H1 (cell line): ENCODE results near the gene CWC27. TPM values are rescaled to one million over a fixed set of nuclear protein-coding genes. Genes with fewer than 3 reads are reported as not detected.

Experiments
- HDAC6 ChIP-seq: IDR thresholded peaks from one replicate; pipeline ENCODE4 v1.7.1; 2012; ENCODE audit warnings: low read depth, mild to moderate bottlenecking, inconsistent platforms, low read length, moderate library complexity
- MAX ChIP-seq: IDR thresholded peaks from 2 replicates; pipeline ENCODE4 v1.6.1; 2012; ENCODE audit warnings: inconsistent platforms
- RNF2 ChIP-seq: fragments of 200-900, 300-1000 bp; sonication (generic); IDR thresholded peaks from 2 replicates; pipeline ENCODE4 v1.7.1; 2016; ENCODE audit warnings: borderline replicate concordance, low read depth, mild to moderate bottlenecking, antibody characterized with exemption, low read length; ENCODE audit not compliant: poor library complexity, severe bottlenecking; ENCODE audit errors: missing control alignments
- polyA plus RNA-seq, 7 experiments: library from polyadenylated mRNA; depleted of rRNA in 3 of 7; stranded (reverse) in 5 of 7; unstranded in 2 of 7; fragments of >200 nt in 5 of 7; fragments of 200-250 nt in 2 of 7; gene quantifications; 1 replicate in 5 of 7; 2 replicates in 1 of 7; 4 replicates in 1 of 7; pipeline versions ENCODE4 v1.2.1 to v1.2.3, GENCODE V29; 2011 to 2013; ENCODE audit warnings: missing spikeins in 2 of 7, mixed read lengths in 2 of 7
- total RNA-seq: library from RNA; stranded (reverse); fragmentation: NEBNext Ultra II Directional; extraction: Animal tissue kit (Norgen Biotek cat#: 25700); gene quantifications from 2 replicates; pipeline ENCODE4 v1.2.1, GENCODE V29; 2021

Gene CWC27
- total and polyA plus RNA-seq, 2 of the 8 experiments (the other 6 are each of a cell fraction or from before 2014, with no cell fraction given), result 24.9 to 43.4 TPM

- TF ChIP-seq HDAC6 (no peak), MAX (no peak), RNF2 (no peak)
Measured at GRCh38 chr5:65021527-65022226, 252.9 kb downstream of the CWC27 start (continued).
